Occipital lobe (tissue), 2 donors: Measurements from ENCODE around the gene PHOSPHO1. TPM values are rescaled to one million over a fixed set of nuclear protein-coding genes. Genes with fewer than 3 reads are reported as not detected.
A peak's percentile ranks its signal among the peaks of the same experiment; 100 is the strongest.

Experiments
- DNase-seq: peaks from one replicate; lab custom pipeline; 2025; lab: John Stamatoyannopoulos, UW
- total RNA-seq: library from RNA; depleted of rRNA; stranded (reverse); fragments of >200 nt; gene quantifications from one replicate; pipeline ENCODE4 v1.2.3, GENCODE V29; 2014

The PHOSPHO1 gene
- total RNA-seq, 1 donor from 2014 or later, result 1.6 TPM

DNA sequence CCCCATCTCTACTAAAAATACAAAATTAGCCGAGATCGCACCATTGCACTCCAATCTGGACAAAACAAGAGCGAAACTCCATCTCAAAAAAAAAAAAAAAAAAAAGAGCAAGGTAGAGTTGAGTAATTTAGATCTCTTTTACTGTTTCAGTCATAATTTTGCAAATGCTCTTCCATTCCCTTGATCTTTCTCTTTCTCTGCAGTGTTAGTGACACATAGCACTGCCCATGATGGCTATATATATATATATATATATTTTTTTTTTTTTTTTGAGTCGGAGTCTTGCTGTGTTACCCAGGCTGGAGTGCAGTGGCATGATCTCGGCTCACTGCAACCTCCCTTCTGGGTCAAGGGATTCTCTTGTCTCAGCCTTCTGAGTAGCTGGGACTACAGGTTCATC, 12.2 kb upstream of the PHOSPHO1 start:
- DNase-seq, result no peak

DNA sequence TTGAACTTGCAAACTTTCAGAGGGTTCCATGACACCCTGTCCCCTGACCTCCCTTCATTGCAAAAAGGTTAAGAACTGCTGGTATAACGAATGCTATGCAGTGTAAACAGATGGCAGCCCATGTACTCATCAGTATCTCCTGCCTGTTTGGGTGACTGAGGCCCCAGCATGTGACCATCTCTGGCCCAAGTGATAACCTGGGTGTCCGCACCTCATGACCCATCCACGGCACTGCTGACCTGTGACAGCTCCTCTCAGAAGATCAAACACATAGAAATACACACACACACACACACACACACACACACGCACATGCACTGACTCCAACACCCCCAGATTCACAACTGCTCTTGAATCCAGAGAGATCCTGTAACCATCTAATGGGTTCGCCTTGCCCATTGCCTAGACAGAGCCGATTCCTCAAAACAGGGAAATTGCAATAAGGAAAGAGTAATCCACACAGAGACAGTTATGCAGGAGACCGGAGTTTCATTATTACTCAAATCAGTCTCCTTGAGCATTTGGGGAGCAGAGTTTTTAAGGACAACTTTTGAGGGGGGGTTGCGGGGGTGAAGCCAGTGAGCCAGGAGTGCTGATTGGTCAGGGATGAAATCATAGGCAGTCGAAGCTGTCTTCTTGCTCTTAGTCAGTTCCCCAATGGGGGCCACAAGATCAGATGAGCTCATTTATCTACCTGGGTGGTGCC, 11.3 kb upstream of the PHOSPHO1 start:
- no peak for DNase-seq

DNA sequence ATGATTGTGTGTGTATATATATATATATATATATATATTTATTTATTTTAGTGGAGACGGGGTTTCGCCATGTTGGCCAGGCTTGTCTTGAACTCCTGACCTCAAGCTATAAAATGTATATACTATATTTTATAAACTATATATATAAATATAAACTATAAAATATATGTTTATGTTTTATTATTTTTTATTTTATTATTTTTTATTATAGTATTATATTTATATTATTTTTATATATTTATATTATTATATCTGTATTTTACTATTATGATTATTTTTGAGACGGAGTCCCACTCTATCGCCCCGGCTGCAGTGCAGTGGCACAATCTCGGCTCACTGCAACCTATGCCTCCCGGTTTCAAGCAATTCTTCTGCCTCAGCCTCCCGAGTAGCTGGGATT, 10.5 kb upstream of the PHOSPHO1 start:
- no peak for DNase-seq

DNA sequence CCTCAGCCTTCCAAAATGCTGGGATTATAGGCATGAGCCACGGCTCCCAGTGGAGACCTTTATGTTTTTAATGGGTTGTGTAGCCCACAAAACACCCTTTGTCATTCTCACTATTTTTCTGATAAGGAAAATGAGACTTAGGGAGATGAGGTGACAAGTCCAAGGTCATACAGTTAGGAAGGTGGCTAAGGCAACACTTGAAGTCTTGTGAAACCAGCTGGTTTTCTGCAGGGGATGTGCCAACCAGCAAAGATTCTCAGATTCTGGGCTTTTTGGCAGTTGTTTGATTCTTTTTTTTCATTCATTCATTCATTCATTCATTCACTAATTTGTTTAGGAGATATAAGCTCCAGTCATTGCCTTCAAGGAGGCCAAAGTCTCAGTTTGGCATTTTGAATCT, 10.0 kb upstream of the PHOSPHO1 start:
- no peak for DNase-seq

DNA sequence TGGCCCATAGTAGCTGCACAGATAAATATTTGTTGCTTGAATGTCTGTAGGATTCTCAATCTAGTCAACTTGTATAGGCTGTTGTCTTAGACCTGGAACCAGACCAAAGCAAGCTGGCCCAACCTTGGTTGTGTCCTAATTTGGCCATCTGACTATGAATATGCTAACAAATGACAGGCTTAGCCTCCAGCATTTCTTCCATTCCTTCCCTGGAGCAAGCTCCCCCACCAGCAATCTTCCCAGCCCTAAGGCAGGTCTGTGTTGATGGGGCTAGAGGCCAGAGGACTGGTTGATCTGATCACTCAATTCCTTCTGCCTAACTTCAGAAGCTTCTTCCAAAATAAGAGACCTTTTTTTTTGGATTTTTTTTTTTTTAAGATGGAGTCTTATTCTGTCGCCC, 9.4 kb upstream of the PHOSPHO1 start:
- DNase-seq, result no peak

DNA sequence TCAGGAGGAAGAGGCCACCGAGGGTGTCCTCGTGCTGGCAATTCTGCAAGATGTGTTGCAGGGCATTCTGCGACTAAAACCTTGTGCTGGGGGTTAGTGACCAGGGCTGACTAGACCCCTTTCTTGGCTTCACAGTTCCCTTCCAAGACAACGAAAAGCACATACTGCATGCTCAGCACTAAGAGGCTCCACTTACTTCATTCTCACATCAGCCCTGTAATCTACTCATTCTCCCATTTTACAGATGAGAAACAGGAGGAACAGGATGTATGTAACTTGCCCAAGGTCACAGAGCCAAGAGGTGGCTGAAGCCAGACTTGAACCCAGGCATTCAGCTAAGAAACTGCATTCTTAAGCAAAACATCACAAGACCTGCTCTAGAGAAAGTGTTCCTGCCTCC, 5.3 kb upstream of the PHOSPHO1 start:
- DNase-seq, result no peak

DNA sequence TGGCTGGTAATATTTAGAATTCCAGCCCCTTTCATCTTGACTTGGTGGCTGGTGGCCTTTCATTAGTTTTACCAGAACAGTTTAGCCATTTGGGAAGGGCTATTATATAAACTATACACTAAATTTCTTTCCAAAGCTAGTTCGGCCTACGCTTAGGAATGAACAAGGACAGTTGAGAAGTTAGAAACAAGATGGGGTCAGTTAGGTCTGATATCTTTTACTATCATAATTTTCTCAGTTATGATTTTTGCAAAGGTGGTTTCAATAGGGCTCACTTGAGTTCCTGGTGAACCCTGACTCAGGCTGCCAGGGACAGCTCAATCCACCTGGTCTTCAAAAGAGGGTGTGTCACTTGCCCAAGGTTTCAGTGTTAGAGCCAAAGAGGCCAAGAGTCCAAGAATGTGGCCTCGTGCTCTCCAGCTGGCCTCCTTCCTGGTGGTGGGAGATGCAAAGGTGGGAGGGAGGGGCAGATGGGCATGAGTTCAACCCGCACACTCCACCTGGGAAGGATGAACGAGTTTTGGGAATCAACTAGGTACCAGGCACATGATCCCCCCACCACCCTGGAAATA, 4.0 kb upstream of the PHOSPHO1 start:
- no peak for DNase-seq

DNA sequence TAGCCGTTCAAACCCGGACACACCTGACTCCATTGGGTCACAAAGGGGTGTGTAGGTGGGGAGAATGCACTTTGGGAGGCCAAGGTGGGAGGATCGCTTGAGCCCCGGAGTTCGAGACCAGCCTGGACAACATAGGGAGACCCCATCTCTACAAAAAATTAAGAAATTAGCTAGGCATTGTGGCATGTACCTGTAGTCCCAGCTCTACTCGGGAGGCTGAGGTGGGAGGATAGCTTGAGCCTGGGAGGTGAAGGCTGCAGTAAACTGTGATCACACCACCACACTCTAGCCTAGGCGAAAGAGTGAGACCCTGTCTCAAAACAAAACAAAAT, 942 bp upstream of the PHOSPHO1 start:
- DNase-seq, result no peak

DNA sequence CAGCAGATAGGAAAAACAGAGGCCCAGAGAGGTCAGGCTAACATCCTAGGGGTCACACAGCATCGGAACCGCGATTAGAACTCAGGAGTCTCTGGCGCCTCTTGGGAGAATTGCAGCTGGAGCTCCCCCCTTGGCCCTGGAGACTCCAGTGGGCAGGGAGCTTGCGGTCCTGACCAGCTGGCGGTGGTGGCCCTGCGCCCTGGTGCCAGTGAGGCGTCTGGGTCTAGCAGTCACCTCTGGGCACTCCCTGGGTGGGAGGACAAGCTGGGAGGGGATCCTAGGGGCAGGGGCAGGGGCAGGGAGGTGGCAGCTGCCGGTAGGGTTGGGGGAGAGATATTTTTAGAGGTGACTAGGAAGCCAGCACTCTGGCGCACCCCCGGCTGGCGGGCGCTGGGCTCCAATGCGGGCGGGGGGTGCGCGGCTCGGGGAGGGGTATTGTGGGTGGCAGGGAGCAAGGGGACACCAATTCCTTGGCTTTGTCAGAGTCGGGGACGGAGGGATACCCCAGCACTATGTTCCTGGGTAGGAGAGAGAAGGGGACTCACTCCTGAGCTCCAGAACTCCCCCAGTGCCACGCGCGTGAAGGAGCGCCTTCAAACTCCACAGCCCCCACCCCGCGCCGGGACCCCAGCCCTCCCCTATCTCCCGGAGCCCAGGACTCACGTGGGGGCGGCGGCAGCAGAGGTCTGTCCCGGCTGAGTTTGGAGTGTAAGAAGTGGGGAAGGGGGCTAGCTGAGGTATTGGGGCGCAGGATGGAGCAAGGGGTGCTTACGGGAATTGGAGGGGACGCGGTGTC, 584 bp downstream of the PHOSPHO1 start:
- DNase-seq, result no peak

DNA sequence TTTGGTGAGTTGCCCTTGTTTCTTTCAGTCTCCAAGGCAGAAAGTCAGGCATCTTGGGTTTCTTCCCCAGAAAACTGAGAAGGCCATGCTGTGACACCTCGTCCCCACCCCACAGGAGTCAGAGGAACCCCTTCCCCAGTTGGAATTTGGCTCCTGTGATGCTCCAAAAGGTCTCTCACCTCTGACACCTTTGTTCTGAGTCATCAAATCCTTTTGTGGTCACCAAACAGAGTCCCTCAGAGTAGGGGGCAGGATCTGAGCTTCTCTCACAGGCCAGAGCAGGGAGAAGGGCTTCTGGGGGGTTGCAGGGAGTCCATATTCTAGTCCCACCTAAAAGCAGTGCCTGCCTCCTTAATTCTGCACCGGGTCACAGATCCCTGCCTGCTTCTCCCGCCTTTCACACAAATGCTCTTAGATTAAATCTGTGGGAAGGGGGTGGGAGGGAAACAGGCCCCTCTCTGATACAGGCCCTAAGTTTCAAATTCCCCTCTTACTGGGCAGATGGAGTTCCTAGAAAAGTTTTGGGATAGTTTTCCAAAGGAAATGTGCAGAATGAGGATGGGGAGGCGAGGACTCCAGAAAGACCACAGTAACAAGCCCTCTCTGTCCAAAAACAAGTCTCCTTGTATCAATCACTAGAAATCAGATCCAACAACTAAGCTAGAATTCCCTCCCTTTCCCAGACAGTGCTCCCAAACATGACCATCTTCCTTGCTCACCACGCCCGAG, 1.3 kb downstream of the PHOSPHO1 start:
- no peak for DNase-seq

DNA sequence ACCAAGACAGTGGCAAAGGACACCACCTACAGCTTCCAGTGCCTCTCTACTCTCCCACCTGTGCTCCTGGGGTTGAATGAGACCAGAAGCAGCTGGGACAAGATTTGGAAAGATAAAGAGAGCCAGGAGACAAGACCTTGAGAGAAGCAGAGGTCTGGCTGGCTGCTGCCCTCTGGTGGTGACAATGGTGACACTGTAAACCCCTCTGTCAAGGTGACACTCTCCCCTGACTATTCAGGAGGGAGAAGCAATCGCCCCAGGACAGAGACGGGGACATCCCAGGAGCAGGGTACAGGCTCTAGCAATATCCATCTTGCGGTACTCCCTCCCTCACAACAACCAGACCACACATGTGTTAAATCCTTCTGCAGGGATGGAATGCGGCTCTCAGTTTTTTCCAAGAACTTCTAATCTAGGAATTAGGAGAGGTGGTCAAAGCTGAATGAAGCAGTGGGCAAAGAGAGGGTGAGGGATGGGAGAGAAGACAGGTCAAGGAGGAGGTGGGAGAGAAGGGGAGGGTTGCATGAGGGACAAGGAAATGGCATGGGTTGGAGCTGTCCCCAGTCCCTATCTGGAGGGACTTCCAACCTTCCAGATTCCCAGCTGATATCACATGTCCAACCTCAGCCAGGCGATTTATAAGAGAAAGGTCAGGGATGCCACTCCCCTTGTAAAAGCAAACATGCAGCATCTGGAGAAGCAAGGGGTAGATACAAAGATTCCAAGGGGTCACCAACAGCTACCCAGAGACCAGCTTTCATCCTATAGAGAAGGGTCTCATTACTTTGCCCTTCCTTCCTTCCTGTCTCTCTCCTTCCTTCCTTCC, 2.9 kb downstream of the PHOSPHO1 start:
- peak; percentile 54 for DNase-seq

DNA sequence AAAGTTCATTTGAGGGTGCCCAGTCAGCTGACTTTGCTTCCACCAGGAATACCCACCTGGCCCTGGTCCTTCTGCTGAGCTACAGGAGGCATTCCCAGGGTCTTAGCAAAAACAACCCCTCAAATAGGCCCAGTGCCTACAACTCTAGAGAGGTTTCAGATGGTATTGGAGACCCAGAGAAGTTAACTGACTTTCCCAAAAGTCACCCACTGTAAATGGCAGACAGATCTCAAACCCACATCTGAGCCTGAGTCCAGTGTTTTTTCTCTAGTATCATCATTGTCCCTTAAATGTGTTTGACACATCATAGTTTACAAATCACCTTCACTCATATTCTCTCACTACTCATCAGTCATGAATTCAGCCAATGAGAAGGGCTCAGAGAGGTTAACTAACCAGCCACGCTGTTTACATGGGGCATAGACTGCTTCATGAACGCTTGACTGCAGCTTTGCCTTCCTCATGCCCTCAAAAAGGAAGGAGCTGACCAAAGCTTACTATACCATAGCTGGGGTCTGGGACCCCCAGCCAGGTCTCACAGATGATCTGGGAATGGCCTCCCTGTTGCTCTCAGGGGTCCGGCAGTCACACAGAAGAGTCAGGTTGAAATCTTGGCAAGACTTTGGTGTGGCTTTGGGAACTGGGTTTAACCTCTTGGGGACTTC, 3.7 kb downstream of the PHOSPHO1 start:
- no peak for DNase-seq

DNA sequence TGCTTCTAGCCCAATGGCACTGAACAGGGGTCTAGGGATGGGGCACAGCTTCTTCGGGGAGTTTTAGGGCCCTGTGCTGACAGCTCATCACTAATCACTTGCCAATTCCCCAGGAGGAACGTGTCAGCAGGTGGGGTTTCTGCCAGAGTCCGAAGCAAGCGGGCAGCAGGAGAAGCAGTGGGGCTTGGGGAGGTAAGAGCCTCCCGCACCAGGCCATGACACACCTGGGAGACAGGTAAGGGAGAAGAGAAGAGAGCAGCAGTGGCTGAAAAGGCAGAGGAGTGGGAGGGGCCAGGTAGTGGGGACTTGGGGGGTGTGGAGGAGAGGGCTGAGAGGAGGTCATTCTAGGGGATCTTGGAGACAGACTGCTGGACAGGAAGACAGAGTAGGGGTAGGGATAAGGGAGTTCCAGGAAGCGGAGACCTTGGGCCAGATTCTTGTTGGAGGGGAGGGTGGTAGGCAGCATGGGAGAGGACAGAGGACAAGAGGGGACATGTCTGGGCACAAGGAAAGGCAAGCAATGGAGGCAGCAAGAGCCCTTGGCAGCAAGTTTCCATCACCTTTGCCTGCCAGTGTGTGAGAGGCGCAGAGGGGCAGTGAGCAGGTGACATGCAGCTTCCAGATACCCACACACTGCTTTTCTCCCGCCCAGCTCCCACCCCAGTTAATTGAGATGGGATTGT, 4.9 kb downstream of the PHOSPHO1 start:
- no peak for DNase-seq

DNA sequence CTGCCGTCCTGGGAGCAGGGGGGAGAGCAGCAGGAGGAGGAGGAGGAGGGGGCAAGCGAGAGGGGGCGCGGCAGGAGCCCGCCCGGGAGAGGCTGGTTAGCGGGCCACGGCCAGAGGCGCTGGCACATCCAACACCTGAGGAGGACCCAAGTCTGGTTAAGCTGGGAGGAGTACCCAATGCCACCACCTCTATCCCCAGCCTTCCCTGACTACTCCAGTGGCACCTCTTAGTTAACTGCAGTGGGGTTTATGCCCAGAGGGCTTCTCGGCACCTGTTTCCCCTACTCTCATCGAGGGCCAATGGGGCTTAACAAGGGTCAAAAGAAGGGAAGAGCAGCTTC, 5.6 kb downstream of the PHOSPHO1 start:
- no peak for DNase-seq

DNA sequence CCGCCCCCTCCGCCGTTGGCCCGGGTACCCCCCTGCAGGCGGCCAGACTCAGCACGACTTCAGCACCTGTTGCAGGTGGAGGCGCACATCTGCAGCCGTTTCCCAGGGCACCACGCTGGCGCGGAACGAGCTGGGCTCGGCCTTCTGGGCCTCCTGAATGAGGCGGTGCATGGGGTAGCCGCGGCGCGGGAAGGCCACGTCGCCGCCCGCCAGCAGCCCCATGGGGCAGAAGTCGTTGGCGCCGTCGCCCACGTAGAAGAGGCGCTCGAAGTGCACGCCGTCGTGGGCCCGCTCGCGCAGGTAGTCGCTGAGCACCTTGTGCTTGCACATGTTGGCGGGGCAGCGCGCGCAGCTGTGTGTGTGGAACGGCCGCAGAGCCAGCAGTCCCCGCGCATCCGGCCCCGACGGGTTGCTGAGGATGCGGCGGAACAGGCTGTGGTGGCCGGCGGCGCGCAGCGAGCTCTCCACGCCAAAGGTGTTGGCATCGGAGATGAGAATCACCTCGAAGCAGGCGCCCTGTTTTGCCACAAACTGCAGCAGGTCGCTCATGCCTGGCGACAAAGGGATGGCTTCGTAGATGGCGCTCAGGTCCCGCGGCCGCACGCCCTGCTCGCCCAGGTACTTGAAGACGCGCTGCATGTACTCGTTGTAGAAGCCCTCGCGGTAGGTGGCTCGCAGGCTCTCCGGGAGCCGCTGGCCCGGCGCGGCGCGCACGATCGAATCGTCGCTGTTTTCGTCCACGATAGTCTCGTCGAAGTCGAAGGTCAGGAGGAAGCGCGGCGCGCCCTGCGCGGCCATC, 6.2 kb downstream of the PHOSPHO1 start:
- DNase-seq, result no peak

DNA sequence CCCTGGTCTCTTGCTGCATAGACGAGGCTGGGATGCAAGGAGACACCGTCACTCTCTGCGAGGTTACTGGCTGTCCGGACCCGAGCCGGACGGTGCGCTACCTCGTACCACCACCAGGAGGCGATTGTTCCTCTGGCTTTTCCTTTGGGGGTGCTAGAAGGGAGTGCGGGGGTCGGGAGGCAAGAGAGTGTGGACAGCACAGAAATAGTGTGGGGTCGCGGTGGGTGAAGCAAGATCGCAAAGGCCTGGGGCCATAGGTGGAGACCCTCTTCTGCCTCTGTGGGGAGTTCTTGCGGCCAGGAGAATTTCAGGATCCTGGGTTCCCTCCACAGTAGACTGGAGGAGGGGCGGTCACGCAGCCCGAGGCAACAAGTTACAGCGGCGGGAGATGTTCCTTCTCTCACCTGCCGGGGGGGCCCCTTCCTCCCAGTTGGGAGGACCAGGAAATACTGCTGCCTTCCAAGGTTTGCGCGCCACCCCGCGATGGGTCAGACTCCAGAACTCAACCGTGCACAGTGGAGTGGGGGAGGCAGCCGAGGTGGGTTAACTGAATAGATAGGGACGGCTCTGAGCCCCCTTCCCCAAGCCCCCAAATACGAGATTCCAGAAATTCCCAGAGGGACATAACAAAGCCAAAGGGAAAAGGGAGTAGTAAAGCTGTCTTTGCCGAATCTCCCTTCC, 6.9 kb downstream of the PHOSPHO1 start:
- DNase-seq, result no peak

DNA sequence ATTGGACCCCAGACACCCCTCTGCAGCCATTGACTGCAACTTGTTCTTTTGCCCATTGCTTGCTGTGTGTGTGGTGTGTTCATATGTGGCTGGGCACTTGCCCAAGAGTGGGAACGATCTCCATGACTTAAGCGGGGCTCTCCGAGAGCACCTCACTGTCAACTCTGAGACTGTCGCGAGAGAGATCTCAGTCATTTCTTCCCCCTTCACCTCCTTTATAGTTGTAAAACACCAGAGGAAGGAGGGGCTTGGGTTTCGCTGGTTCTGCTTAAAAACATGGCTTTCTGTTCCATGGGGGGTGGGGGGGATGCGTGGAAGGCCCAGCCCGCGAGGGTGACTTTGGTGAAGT, 7.4 kb downstream of the PHOSPHO1 start:
- DNase-seq, result no peak

DNA sequence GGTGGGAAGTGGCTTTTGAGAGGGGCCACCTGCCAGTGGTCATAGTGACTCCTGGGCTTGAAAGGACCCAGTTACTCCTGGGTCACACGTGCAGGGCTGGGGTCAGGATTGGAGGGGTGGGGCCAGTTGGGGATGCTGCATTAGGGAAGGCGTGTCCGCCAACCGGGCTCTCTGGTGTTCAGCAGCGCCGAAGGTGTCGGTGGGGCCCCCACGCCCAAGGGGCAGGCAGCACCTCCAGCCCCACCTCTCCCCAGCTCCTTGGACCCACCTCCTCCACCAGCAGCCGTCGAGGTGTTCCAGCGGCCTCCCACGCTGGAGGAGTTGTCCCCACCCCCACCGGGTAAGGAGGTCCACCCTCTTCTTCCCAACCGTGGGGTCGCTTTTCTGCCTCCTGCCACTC, 10.6 kb downstream of the PHOSPHO1 start:
- no peak for DNase-seq
